NCI-H1417 (cell line): Measurements from ENCODE around the gene STK10.
A peak's percentile ranks its signal among the peaks of the same experiment; 100 is the strongest.

Experiments
- DNase-seq, 3 experiments: peaks; one replicate each; lab custom pipeline; 2025; lab: John Stamatoyannopoulos, UW

STK10 gene

DNA sequence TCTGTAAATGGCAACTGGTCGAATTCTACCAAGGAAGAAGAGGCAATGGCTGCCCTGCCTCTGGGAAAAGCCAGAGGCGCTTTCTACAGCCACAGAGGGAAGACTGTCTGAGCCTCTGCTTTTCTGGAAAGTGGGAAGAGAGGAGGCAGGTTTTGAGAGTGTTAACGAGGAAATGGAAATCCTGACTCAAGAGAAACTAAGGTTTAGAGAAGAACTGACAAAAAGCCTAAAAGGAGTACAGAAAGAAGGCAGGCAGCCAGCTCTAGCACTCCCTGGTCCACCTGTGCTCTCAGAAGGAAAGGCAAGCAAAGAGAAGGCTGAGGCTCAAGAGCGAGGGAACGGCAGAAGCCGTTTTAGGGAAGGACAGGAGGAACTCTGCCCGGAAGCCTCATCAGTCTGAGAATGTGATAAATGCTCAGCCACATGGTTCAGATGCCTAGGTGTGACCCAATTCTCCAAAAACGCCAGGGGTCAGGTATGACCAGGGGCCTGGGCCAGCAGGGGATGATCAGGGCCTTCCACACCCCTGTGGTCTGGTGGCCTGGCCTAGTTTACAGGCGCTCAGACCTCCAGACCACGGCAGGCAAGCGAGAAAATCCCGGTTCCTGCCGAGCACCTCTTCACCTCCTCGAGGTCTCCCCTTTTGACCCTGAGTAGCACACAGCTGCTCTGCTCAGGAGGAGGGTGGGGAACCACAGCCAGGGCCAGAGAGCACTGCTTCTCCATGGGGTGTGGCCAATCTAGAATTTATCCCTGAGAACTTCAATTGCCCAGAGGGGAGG, 101.6 kb downstream of the STK10 start:
- DNase-seq, result no peak

DNA sequence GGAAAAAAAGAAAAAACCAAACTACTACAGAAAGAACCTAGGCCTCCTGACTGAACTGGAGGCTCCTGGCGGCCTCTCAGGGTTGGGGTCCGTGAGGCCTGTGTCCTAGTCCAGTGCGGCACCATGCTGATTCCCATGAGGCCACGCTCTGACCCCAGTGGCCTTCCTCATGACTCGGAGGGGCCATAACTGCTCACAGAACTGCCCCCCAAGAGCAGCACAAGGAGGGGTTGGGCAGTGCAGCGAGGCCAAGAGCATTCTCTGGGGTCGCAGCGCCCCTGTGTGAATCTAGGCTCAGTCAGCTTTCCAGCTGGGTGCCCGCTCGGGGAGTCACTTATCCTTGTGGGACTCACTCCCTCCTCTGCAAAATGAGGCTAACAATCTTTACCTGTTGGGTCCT, 102.3 kb downstream of the STK10 start:
- no peak for DNase-seq

DNA sequence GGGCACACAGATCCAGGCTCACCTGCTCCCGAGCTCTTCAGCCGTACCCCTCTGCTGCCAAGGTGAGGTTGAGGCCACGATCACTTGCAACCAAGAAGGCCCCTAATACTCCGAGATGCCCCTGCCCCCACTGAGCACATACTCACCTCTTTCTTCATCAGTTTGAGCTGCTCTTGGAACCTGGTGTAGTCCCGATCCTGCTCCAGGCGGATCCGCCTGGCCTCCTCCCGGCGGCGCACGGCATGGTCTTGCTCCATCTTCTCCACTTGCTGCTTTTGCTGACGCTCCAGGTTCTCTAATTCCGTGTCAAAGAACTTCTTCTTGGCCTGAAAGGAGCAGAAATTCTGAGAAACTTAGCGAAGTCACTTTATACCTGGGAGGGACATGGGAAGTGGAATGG, 105.8 kb downstream of the STK10 start:
- DNase-seq, result no peak

DNA sequence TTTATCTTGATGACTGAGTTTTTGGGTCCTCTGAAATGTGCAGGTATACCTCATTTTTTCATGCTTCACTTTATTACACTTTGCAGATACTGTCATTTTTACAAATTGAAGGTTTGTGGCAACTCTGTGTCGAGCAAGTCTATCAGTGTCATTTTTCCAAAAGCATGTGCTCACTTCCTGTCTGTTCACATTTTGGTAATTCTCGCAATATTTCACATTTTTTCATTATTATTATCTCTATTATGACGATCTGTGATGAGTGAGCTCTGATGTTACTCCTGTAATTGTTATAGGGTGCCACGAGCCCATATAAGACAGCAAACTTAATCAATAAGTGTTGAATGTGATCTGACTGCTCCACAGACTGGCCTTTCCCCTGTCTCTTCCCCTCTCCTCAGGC, 108.1 kb downstream of the STK10 start:
- no peak for DNase-seq

DNA sequence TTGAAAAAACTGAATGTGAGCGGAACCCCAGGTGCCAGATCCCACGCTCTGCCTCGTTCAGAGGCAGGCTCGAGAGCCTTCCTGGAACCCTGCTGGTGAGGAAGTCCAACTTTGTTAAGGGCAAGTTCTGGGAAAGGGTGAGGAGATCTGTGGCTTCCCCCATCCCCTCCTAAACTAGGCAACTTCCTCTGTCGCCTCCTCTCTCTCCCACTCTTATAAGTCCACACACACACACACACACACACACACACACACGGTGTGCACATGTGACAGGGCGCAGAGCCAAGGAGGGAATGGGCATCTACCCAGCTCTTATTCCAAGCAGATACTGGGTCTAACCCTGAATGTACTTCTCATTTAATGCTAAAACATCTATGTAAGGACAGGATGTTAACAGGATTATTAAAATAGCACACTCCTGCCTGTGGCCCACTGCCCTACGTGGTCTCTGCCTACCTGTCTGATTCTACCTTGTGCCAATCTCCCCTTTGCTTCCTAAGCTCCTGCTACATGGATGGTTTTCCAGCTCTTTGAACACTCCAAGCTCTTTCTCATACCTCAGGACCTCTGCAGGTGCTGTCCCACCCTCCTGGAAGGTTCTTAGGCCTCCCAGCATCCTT, 109.2 kb downstream of the STK10 start:
- no peak for DNase-seq

DNA sequence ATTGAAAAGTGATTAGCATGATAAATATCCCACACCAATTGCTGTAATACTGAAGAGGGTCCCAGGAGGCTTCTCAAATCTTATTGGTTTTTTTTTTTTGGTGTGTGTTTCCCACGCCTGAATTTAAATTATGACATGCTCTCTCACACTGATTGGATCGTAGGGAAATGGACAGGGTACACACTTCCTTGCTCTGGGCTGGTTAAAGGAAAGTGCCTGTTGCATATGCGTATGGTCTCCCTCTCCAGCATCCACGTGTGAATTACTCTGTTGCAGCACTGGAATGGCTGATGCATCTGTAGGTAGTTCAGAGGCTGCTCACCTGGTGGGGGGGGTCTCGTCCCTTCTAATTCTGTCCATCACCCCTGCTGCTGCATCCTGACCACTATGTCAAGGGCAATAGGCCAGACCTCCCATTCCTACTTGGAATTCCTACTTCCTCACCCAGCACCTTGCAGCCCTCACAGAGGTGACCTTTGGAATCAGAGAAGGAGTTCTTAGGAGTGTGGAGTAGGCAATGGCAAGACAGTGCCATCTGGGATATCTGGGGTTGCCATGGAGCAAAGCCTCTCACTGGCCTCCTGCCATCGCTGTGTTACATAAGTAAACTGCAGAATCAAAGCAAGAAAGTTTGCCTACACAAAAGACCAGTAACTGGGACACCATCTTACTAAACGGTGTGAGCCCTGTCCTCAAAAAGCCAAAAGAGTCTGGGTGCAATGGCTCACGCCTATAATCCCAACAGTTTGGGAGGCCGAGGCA, 110.2 kb downstream of the STK10 start:
- no peak for DNase-seq

DNA sequence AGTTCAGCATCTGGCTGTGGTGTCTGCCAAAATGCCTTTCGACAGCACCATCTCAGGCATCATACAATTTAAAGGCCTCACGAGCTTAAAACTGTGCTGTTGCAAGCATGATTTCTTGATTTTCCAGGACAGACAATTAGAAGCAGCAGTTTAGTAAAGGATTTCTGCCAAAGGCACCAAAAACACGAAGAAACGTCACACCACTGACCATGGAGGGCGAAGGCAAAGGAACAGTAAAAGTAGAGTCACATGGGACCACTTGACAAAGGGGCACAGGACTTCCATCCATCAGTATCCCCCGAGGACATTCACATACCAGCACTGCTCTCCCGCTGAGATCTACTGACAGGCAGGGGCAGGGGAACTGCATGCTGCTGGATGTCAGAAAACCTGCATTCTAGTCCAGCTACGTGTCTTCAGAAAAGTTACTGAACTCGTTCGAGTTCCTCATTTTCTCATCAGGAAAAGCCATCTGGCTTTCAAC, 111.2 kb downstream of the STK10 start:
- DNase-seq, result no peak

DNA sequence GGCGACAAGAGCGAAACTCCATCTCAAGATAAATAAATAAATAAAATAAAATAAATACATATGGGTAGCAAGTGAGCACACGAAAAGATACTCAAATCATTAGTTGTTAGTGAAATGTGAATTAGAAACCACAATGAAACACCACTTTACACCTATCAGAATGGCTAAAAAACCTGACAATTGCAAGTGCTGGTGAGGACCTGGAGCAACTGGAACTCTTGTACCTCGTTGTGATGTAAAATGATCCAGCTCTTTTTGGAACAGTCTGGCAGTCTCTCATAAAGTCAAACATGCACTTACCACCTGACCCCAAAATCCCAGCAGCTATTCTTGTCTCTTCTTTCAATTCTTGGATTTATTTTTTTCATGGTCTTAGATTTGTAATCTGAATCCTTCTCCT, 112.4 kb downstream of the STK10 start:
- no peak for DNase-seq

DNA sequence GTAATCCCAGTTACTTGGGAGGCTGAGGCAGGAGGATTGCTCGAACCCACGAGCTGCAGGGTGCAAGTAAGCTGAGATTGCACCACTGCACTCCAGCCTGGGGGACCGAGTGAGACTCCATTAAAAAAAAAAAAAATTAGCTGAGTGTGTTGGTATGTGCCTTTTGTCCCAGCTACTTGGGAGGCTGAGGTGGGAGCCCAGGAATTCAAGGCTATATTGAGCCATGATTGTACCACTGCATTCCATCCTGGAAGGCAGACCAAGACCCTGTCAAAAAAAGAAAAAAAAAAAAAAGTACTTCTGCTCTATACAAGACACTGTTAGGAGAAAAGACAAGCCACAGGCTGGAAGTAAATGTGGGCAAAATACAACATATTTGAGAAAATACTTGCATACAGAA, 113.1 kb downstream of the STK10 start:
- no peak for DNase-seq

DNA sequence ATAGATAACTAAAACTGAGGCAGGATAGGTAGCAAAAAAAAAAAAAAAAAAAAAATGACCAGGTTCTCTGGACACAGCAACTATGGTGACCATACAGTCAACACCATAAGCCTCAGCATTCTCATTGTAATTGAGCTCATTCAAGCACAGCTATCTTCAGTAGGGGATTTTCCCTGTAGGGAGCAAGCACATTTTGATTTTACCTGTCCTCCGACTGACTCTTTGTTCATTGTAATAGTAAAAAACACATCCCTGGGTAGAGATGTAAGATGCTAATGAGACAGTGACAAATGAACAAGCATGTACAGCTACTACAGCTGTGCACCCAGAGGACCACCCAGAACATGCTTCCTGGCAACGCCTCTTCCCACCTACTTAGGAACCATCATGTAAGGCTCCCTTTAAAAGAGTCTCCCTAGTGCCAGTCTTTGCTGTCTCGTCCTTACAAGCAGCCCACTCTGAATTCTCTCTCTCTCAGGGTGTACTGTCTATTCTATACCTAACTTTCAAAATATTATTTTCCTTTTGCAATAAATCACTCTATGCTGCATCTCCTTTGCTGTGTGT, 116.6 kb downstream of the STK10 start:
- no peak for DNase-seq

DNA sequence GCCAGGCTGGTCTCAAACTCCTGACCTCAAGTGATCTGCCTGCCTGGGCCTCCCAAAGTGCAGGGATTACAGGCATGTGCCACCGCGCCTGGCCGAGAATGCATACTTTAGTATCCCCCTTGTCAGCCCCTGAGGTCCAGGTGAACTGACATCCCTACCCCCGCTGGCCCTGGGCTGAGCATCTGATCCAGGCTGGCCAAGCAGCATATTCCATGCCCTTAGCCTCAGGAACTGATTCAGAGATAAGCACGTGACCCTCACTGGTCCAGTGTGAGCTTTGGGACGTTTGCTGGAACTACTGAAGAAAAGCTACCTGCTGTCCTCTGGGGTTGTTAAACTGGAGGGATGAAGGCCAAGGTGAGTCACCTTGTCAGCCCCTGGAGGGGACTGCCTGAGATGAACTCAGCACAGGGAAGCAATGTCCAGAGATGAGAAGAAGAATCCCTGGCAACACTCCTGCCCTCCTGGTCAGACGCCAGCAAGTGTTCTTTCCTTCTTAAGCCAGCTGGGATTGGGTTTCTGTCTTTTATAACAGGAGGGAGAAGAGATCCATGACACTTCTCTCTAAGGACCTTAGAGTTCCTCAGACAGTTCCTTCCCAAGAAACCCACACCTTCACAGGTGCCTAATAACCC, 122.5 kb downstream of the STK10 start:
- DNase-seq, result no peak

DNA sequence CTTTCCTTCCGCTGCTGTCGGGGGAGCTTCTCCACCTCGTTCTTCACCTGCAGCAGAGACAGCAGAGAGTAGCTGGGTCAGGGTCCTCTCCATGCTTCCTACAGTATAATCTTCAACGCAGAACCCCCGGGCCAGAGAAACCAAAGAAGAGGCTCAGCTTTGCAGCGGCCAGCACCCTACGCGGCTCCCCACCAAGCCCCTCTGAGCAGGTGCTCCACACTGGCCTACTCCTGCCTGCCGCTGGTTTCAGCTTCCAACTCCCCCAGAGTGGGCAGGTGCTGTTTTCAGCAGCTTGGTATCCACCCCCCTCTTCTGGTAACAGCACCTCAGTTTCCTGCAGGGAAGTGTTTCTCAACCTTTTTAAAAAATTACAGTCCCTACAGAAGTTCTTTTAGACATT, 123.3 kb downstream of the STK10 start:
- no peak for DNase-seq

DNA sequence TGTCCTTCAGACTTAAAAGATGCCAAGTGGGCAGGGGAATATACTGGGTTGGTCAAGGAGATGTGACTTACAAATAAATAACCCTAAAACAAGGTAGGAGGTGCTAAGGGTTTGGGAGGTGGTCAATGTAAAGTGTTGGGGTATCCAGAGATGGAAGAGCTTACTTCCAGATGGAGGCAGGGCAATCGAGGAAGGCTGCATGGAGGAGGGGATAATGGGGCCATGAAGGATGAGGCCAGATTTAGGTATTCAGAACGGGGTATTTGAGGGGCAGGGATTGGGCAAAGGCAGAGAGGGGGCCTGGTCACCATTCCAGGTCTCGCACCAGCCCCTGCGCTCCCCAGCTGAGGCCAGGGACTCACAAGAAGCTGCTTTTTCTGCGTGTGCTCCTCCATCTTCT, 123.7 kb downstream of the STK10 start:
- no peak for DNase-seq

DNA sequence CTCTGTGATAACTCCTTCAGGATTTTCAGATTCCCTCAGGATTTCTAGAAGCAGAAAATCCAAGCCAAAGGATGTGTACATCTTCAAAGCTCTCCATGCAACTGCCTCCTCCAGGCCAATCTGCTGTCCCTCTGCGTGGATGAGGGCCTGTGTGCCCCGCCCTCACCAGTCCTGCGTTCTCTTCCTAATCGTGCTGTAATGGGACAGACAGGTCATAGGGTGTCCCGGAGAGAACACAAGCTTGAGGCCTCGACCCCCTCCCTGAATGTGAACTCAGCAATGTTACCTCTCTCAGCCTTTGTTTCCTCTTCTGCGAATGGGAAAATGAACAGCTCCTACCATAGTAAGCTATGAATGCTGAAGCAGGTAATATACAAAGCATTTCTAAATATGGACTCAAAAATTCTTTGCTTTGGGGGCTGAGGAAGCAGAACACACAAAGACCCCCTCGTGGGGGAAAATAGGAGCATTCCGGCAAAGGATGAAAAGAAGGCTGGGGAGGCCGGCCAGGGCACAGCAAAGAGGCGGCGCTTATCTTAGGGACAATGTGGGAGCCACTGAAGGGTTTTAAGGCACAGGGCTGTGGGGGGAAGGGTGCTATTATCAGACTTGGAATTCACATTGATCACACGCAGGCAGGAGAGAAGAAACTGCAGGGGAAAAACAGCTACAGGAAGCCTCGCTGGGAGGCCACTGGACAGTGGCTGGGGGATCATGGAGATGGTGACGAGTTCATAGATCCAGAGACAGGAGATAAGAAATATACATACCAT, 124.4 kb downstream of the STK10 start:
- DNase-seq, result no peak

DNA sequence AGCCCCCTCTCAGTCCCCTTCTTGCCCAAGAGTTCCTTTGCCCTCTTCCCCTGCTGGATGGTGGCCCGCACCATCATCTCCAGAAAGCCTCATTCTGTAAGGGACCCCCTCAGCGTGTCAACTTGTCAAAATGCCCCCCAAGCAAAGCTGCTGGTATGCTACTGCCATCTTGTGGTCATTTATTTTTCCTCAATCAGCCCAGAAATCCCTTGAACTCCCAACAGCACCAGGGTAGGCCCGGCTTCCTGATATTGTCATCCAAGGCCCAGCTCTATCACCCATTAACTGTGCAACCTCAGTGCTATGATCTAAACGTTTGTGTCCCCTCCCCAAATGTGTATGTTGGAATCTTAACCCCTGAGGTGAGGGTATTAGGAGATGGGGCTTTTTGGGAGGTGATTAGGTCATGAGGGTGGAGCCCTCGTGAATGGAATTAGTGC, 128.3 kb downstream of the STK10 start:
- DNase-seq, result peak in 1 of 3 experiments; percentile 2

DNA sequence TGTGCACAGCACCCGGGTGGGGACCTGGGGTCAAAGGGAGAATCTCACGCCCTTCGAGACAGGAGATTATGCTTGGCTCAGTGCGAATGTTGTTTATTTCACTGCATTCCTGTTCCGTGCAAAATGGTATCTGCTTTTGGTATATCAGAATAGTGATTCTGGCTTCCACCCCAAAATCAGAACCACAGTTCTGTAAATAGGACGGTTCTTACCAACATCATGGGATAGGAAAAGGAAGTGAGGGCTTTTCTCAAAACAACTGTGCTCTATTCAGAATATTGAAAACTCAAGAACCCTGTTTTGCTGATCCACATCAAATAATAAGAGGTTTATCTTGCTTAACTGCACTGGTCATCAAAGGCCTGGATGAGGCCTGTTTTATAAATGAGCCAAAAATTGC, 129.9 kb downstream of the STK10 start:
- DNase-seq, result no peak

DNA sequence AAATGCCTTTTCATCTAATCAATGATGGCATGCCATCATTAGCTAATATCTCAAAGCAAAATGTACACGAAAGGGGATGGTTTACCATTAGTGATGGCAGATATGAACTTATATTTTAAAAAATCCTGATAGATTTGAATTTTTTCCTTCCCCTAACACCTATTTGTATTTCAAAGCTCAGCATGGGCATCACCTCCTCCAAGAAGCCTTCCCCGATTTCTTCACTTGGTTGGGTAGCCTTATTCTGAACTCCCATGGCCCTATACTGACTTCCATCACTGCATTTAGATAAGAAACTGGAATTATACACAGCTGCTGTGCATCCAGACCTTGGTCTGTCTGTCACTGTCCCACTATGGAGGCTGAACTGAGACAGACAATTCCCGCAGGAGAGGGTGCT, 132.0 kb downstream of the STK10 start:
- DNase-seq, result no peak

DNA sequence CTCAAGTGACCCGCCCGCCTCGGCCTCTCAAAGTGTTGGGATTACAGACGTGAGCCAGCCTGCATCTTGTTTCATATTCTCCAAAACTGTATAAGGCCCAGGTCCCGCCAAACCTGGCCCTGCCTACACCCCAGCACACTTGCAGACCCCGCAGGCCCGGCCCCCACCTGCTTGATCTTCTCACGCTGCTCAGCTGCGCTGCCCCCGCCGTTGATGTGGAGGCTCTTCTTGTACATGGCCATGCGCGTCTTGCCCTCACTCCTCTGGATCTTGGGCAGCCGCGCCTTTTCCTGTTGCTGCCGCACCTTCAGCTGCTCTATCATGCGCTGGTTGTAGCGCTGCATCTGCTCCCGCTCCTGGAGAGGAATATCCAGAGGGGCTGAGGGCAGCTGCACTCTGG, 132.6 kb downstream of the STK10 start:
- no peak for DNase-seq

DNA sequence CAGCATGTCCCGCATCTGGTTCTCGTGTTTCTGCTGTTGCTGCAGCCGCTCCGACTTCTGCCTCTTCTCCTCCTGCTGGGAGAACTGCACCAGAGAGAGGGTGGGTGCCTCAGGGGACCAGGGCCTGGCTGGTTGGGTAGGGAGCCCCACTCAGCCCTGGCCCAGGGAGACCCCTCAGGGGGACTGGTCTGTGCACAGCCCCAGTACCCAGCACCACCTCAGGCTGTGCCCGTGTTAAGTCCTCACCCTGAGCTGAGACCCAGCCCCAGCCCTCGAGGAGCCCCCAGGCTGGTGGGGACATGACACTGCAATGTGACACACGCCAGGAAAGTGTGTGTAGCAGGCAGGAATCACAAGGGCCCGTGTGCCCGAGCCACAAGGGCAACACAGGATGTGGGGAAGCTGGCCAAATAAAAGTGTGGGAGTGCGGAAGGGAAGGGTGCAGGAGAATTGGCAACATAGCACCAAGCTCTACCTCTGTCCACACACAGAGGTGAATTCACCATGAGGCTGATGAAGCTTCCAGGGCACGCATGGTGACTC, 133.3 kb downstream of the STK10 start:
- DNase-seq, result no peak

DNA sequence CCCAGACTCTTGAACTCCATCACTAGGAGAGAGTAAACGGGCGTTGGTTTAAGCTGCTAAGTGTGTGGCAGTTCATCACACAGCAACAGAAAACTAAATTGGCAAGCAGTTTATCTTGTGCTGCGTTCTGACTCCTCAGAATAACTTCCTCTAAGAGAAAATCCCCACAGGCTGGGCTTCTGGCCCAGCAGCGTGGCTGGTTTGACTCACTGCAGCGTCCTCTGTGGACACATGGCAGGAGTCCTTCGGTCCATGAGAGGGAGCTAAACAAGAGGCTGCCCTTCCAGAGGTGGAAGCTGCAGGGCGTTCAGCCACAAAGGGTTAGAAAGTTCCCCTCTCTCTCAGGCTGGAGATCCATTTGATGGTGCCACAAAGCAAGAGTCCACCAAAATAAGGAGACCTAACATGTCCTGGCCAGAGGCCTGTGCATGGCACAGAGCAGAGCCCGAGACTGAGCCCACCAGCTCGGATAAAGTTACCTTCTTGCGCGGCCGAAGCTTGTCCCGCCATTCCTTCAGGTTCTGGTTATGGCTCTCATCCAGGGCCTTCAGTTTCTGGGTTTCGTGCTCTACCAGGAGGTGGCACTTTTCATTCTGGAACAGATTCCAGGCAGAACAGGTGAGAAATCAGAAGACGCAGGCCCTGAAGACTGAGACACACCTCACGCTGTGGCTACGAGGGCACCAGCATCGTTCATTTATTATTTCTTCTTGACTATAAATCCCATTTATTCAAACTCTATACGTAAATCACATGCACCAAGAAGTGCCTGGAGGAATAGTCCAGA, 135.4 kb downstream of the STK10 start:
- DNase-seq, result no peak
